NCI-H1436 (cell line): ENCODE measurements around the gene TNFRSF8.

Experiments
- DNase-seq: peaks from one replicate; lab custom pipeline; 2025; lab: John Stamatoyannopoulos, UW

The TNFRSF8 gene

GRCh38 chr1:12060500-12060899 lies 2.6 kb upstream of the TNFRSF8 start:
- no peak for DNase-seq

GRCh38 chr1:12064073-12064969 lies 1.2 kb downstream of the TNFRSF8 start:
- no peak for DNase-seq

GRCh38 chr1:12065872-12066271 lies 2.8 kb downstream of the TNFRSF8 start:
- DNase-seq, result no peak

GRCh38 chr1:12067900-12068821 lies 5.1 kb downstream of the TNFRSF8 start:
- no peak for DNase-seq

- no peak for DNase-seq
Observed at GRCh38 chr1:12069623-12070244, 6.6 kb downstream of the TNFRSF8 start.

- DNase-seq, result no peak
Observed at GRCh38 chr1:12071892-12072291, 8.8 kb downstream of the TNFRSF8 start.

- no peak for DNase-seq
Observed at GRCh38 chr1:12072741-12073140, 9.6 kb downstream of the TNFRSF8 start.

- no peak for DNase-seq
Observed at GRCh38 chr1:12073796-12074195, 10.7 kb downstream of the TNFRSF8 start.

- no peak for DNase-seq
Observed at GRCh38 chr1:12075195-12076114, 12.4 kb downstream of the TNFRSF8 start.

GRCh38 chr1:12076425-12077005 lies 13.4 kb downstream of the TNFRSF8 start:
- DNase-seq, result no peak

- no peak for DNase-seq
Observed at GRCh38 chr1:12078575-12078937, 15.5 kb downstream of the TNFRSF8 start.

- DNase-seq, result peak; percentile 46
Observed at GRCh38 chr1:12078938-12079861, 16.1 kb downstream of the TNFRSF8 start.

- no peak for DNase-seq
Observed at GRCh38 chr1:12080156-12080555, 17.1 kb downstream of the TNFRSF8 start.

GRCh38 chr1:12080773-12081556 lies 17.9 kb downstream of the TNFRSF8 start:
- no peak for DNase-seq

GRCh38 chr1:12081648-12082396 lies 18.7 kb downstream of the TNFRSF8 start:
- DNase-seq, result no peak

- DNase-seq, result no peak
Observed at GRCh38 chr1:12082988-12083387, 19.9 kb downstream of the TNFRSF8 start.

- DNase-seq, result no peak
Observed at GRCh38 chr1:12083766-12084165, 20.7 kb downstream of the TNFRSF8 start.

GRCh38 chr1:12085643-12086260 lies 22.6 kb downstream of the TNFRSF8 start:
- DNase-seq, result no peak
